ENCODE measurements around the gene OR2J1. TPM values are rescaled to one million over a fixed set of nuclear protein-coding genes. Genes with fewer than 3 reads are reported as not detected.

Gene OR2J1
- total RNA-seq: not detected
- not detected for polyA plus RNA-seq
- long read RNA-seq, donor 1: 0 reads
- long read RNA-seq, donor 2: 0 reads

DNA sequence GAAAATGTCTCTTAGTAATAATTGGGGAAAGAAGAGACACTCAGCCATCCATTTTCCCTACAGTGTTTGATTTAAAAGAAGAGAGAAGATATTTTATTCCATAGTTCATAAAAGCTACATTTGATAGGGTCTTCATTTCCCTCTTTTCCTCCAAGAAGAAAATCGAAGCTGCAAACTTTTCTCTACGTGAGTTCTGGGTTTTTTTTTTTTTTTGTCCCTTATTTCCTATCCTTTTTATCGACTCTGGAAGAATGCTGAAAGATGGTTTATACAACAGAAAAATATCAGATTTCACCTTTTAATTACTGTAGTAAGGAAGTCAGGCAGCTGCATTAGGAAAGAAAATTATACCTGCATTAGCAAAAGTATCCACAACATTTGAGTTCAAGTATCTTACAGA is at the start of gene OR2J1:
TSS of gene OR2J1 (plus strand) at position 301 of the 400 bp plus-strand sequence. CDS start 1,453 bp downstream, outside the sequence.
- TF ChIP-seq POLR2A (IDR thresholded peaks at IDR 0.05): no peak
- no peak for TF ChIP-seq POLR2AphosphoS5 (IDR thresholded peaks at IDR 0.05)
- TF ChIP-seq, protein P1, sequence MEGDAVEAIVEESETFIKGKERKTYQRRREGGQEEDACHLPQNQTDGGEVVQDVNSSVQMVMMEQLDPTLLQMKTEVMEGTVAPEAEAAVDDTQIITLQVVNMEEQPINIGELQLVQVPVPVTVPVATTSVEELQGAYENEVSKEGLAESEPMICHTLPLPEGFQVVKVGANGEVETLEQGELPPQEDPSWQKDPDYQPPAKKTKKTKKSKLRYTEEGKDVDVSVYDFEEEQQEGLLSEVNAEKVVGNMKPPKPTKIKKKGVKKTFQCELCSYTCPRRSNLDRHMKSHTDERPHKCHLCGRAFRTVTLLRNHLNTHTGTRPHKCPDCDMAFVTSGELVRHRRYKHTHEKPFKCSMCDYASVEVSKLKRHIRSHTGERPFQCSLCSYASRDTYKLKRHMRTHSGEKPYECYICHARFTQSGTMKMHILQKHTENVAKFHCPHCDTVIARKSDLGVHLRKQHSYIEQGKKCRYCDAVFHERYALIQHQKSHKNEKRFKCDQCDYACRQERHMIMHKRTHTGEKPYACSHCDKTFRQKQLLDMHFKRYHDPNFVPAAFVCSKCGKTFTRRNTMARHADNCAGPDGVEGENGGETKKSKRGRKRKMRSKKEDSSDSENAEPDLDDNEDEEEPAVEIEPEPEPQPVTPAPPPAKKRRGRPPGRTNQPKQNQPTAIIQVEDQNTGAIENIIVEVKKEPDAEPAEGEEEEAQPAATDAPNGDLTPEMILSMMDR (IDR thresholded peaks at IDR 0.05 in 8 of 11, conservative IDR thresholded peaks at IDR 0.05 in 3 of 11): no peak
- 76 to 85% (median 81%) methylated on average over 3 of the region's 3 CpGs for WGBS, 5 donors
- intact Hi-C loops (cut with DNase I; ENCODE audit: low total_unique reads): no loop called here

DNA sequence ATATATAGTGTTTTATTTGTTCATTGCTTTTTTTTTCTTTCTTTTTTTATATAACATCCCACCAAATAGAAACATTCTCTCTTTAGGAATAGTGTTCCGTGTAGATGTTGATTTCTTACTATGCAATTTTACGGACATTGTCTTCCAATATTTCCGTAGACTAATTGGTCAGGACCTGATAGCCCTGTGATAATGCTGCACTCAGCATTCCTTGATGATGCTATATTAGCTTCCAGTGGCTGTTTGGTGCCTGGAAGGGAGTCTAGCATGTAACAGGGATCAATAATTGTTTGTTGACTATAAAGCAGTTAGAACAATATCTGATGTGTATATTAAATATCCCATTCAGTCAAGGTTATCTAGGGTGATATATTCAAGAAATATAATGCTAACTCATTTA is 47.6 kb upstream of the OR2J1 start:
- intact Hi-C loops (cut with DNase I; ENCODE audit: low total_unique reads): no loop called here
- Histone ChIP-seq H3K27ac (no peak overlapping the region), H3K4me1 (no peaks in the 10 kb centered on the region), H3K27me3 (replicated peaks in 1 of 7) (peaks cover 0 to 30% (median 0%) of the 10 kb centered on the region in 7 donors), H3K36me3 (no peaks in the 10 kb centered on the region), H3K4me3 (no peak overlapping the region), H3K9me3 (peaks cover 0 to 17% (median 7%) of the 10 kb centered on the region in 8 donors)
- no peak for DNase-seq
- TF ChIP-seq POLR2A (IDR thresholded peaks at IDR 0.05) (no peak), POLR2AphosphoS5 (IDR thresholded peaks at IDR 0.05) (no peak)
- TF ChIP-seq, protein P1 (IDR thresholded peaks at IDR 0.05 in 8 of 11, conservative IDR thresholded peaks at IDR 0.05 in 3 of 11): no peak
- WGBS, 5 donors: 81 to 87% (median 85%) methylated on average over 3 of the region's 3 CpGs

More for the DNA sequence above, at the start of gene OR2J1:
- Histone ChIP-seq H3K27me3 (replicated peaks in 1 of 7) (peaks cover 0 to 6% (median 0%) of the 10 kb centered on the region in 7 donors), H3K4me1 (no peaks in the 10 kb centered on the region), H3K9me3 (no peaks in the 10 kb centered on the region), H3K27ac (no peak within 1 kb of the TSS), H3K36me3 (no peaks in the 10 kb centered on the region), H3K4me3 (no peak within 1 kb of the TSS)
- DNase-seq: no peak

DNA sequence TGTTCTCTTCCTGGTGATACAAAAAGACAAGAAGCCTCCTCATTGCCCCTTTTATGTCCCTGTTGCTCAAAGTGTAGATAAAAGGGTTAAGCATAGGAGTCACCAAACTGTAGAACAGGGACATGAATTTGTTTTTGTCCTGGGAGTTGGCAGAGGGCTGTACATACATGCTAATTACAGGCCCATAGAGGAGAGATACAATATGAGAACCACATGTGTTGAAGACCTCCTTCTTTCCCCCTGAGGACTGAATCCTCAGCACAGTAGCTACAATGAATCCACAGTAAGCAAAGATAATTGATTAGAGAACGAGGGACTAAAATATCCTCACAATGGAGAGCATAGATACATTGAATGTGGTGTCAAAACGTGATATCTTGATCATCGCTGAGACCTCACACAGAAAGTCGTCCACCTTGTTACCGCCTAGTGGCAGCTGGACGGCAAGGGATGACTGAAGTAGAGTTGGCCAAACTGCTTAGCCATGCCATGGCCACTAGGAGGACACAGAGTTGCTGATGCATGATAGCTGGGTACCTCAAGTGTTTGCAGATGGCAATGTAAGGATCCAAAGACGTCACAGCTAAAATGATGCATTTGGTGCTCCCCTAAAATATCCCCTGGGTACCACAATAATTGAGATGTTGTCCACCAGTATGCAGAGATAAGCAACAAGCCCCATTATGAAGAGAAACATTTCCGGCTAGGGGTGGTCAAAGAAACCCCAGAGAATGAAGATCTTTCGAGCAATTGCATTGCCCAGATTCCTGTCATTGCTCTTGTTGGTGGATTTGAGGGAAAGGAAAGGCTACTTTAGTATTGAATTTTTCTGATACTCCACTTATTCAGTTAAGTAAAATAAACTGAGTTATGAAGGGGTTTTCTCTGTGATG is 27.2 kb upstream of the OR2J1 start:
- Histone ChIP-seq H3K9me3 (no peaks in the 10 kb centered on the region), H3K27ac (no peak overlapping the region), H3K27me3 (replicated peaks in 1 of 7) (peaks cover 0 to 38% (median 0%) of the 10 kb centered on the region in 7 donors), H3K4me3 (no peak overlapping the region), H3K36me3 (no peaks in the 10 kb centered on the region), H3K4me1 (no peaks in the 10 kb centered on the region)
- 33 to 43% (median 38%) methylated on average over 9 of the region's 9 CpGs for WGBS, 5 donors
- intact Hi-C loops (cut with DNase I; ENCODE audit: low total_unique reads): no loop called here
- no peak for TF ChIP-seq POLR2A (IDR thresholded peaks at IDR 0.05)
- TF ChIP-seq POLR2AphosphoS5 (IDR thresholded peaks at IDR 0.05): no peak
- TF ChIP-seq, protein P1 (IDR thresholded peaks at IDR 0.05 in 8 of 11, conservative IDR thresholded peaks at IDR 0.05 in 3 of 11): peak in 6 of 11 experiments; percentile 22 to 54 (median 34)
- no peak for DNase-seq

DNA sequence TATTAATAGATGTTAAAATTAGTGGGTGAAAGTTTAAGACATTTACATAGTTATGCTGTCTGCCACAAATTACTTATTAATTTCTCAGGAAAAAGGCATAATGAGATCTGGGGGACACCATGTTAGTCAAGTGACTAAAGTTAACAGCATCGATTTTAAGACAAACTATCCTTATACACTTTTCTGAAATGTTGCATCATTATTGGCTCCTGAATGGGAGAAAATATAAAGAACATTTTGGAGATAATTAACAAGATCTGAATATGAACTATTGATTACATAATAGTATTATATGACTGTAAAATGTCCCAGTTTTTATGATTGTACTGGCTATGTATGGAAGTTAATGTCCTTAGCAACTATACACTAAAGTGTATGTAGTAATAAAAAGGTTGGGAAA is 20.1 kb upstream of the OR2J1 start:
- intact Hi-C loops (cut with DNase I; ENCODE audit: low total_unique reads): no loop called here

More for the DNA sequence above, 20.1 kb upstream of the OR2J1 start:
- Histone ChIP-seq H3K36me3 (no peaks in the 10 kb centered on the region), H3K9me3 (no peaks in the 10 kb centered on the region), H3K27ac (no peak overlapping the region), H3K4me3 (no peak overlapping the region), H3K27me3 (replicated peaks in 1 of 7) (peaks cover 0 to 19% (median 0%) of the 10 kb centered on the region in 7 donors), H3K4me1 (no peaks in the 10 kb centered on the region)
- DNase-seq: no peak
- TF ChIP-seq POLR2AphosphoS5 (IDR thresholded peaks at IDR 0.05): no peak
- TF ChIP-seq POLR2A (IDR thresholded peaks at IDR 0.05): no peak
- TF ChIP-seq, protein P1 (IDR thresholded peaks at IDR 0.05 in 8 of 11, conservative IDR thresholded peaks at IDR 0.05 in 3 of 11): no peak
- WGBS, 5 donors: 81 to 88% (median 84%) methylated on average over 1 of the region's 1 CpG
